Inflammatory macrophage treated with lipopolysaccharide for 1 hour (primary cell): ENCODE measurements around the gene TBX4.

Source experiments
- DNase-seq, 2 donors: peaks; one replicate each; pipeline ENCODE4 v3.0.0-alpha.2; 2020 to 2022

The TBX4 gene

DNA sequence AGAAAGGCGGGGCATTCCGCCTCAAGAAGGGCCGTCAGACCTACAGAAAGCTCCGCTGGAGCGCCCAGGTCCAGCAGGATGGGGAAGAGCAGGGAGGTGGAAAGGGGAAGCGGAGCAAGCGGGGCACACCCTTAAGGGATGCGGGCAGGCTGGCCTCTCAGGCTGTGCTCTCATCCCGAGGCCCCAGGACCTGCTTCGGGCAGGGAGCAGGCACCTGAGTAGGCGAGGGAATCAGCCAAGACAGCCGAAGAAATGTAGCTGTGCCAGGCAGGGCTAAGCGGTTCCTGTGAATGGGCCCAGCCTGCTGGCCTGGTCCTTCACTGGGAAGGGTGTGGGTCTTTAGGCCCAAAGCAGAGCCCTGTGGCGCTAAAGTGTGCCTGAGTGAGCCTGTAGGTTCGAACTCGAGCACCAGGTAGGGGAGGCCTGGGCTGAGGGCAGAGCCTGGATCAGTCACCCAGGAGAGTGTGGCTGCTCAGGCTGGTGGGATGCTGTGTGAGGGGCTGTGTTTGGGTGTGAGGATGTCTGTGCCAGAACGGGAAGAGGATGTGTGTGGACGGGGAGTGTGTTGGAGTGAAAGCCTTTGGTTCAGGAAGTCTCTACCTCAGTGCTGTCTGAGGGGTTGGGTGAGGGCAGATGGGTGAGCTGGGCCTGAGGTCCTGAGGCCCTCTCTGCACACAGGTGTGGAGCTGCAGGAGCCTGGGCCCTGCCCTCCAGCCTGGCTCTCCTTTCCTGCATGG lies 3.3 kb downstream of the TBX4 start:
- no peak for DNase-seq

GRCh38 chr17:61456061-61456681 lies 3.9 kb downstream of the TBX4 start:
- no peak for DNase-seq

DNA sequence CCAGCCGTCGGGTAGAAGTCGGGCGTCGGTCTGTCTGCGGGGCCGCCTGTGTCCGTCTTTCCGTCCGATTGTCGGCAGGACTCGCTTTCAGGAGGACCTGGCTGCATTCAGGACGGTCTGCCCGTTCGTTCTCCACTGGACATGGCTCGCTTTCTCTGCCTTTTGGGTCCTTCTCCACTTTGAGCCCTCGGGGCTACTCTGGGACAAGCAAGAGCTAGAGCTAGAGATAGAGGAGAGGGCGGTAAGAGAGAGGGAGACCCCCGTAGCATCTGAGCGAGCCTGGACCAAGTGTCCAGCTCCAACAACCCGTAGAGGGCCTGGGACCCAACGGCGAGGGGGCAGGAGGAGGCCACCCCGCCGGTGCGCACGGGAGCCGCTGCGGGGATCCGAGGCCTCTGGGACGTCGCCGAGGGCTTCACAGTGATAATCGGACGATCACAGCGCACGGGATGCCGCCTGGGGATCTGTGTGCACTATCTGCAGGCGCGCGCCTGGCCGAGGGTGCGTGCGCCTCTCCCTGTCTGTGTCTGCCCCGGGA lies 4.5 kb downstream of the TBX4 start:
- no peak for DNase-seq

DNA sequence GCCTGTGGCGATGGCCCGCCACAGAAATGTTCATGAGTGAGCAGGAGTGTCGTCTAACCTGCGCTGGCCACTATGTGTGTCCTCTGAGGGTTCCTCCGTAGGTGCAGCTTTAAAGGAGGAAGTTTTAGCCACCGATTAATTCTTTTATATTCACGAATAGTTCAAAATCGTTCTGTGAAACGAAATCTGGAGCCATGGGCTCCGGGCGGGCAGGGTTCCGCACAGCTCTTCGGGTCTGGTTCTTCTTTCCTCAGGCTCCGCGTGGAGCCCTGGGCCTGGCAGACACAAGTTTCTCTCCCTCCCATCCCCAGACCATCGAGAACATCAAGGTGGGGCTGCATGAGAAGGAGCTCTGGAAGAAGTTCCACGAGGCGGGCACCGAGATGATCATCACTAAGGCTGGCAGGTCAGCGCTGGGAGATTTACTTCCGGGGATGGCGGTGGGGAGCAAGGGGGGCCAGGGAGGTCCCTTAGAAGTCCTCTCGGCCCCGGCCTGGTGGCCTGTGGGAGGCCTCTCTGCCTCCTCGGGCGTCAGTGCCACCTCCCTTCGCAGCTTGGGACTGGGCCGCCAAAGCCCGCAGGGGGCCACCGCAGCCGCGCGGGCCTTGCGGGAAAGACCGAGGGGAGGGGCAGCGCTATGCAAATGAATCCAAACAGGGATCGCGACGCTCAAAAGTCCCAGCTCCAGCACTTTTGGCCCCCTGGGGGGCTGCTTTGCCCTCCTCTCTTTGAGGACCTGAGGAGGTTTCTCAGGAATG lies 5.2 kb downstream of the TBX4 start:
- DNase-seq, result no peak

DNA sequence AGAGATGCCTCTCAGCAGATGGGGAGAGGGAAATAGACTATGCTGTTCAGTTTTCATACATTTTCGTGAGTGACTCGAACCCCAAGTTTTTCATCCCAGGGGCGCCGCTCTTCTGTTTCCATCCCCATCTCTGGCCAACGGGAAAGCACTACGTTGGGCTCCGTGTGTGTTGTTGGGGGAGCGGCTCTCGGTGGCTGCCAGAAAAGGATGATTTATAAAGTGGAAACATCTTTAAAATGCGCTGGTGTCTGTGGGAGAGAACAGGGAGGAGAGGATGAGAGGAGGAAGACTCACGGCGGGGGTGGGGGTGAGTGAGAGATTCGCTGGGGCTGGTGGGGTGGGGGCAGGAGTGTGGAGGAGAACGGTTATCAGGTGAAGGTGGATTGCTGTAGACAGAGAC lies 5.8 kb downstream of the TBX4 start:
- DNase-seq, result no peak

DNA sequence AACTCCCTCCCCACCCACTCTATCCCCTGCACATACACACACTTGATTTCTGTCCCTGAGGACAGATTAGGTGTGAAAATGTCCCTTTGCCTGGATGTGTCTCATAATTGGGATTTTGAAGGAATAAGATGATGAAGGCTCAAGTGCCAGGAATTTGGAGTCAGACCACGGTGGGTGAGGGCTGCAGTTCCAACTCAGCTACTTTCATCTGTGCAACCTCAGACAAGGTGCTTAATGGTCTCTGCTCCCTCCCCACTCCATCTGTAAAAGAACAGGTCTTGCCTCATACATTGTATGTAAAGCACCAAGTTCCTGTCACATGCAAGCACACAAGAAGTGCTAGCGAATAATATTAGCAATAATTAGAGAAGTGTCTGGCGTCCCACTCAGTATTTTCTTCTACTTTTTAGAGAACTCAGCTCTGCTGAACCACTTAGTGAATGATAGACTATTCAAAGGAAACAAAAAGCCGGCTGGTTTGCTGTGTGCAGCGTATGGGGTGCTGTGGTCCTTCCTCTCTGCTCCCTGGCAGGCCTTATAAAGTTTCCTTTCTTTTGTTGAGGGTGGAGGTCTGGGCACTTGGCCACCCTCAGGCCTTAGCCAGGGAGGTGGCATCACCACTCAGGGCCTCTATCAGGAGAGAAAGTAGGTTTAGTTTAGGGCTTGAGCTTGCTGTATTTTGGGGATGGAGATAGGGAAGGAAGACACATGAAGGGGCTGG lies 6.4 kb downstream of the TBX4 start:
- peak; percentile 62 to 65 for DNase-seq

DNA sequence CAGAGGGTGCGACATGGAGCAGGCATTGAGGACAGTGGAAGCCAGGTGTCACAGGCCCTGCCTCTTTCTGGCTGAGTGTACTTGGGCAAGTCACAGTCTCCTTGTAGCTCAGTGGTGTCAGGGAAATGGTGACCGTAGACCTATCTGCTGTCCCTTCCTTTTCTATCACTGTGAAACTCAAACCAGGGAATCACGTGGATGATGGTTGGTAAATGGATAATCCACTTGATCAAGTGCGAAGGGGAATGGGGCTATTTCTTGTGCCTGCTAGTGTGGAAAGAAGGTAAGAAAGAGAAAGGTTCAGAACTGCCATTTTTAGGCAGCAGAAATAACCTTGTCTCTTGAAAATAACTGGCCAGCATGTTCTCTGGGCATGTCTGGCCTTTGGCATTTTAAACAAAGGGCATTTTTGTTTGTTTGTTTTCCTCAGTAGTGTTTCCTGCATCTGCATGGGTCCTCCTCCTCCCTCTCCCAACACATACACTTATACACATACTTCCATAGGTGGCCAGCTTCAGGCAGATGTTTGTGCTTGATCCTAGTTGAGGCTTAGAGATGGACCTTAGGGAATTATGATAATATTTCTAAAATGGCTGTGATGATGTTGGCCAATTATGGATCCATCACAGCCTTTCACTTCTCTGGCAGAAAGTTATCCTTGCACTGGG lies 7.1 kb downstream of the TBX4 start:
- no peak for DNase-seq

- DNase-seq, result no peak
Observed at GRCh38 chr17:61459939-61460718, 7.9 kb downstream of the TBX4 start.

- DNase-seq, result no peak
Observed at GRCh38 chr17:61460796-61461585, 8.8 kb downstream of the TBX4 start.

- no peak for DNase-seq
Observed at GRCh38 chr17:61461586-61461966, 9.4 kb downstream of the TBX4 start.

- no peak for DNase-seq
Observed at GRCh38 chr17:61461967-61462718, 9.9 kb downstream of the TBX4 start.

DNA sequence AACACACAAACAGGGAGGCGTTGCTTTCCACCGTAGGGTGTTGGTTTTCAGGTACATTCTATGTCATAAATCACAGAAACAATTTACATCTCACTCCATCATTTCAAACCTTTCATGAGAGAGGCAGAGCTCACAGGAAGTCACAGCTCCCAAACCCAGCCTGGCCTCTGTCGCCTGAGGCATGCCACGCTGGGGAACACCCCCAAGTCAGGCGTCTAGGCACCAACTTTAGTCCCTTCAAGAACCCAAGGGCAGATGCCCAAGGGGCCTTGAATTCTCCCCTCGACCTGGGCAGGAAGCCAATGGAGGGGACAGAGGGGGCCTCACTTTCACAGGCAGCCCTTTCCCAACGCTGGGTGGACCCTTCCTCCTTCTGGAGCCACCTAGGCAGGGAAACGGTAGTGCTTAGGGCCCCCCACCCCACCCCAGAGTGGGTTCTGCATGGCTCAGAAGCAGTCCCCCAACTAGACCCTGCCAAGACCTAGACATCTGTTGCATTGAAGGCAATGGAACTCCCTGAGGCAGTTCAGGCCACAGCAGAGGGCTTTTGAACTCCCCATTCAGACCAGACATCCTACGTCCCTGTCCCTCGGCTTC lies 10.6 kb downstream of the TBX4 start:
- DNase-seq, result no peak

GRCh38 chr17:61463316-61464129 lies 11.3 kb downstream of the TBX4 start:
- no peak for DNase-seq

DNA sequence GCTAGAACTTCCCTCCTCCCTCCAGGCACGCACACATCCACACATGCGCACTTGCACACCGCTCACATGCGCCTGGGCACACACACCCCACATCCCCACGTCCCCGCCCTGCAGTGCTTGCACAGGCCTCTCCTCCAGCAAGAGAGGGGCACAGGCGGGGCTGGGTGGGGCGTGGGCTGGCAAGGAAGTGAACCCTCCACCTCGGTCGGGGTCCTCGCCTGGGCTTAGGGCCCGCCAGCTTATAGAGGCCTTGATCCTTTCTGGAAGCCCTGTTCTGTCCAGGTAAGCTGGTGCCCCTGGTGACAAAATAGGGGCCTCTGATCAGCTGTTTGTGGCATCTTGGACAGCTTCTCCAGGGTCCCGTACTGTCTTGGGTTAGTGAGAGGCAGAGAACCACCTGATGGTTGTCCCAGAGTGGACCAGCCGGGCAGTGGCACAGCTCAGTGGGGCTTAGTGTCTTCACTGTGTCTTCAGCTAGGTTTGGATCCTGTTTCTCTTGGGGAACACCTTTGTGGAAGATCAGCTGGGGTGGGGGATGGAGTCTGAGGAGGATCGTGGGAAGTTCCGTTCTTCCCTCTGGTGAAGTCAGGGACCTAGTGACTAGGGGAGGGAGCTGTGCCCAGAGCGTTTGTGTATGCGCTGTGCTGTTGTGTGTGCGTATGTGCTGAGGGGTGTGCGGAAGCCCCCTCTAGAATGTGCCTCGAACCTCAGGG lies 12.1 kb downstream of the TBX4 start:
- DNase-seq, result no peak

- DNase-seq, result no peak
Observed at GRCh38 chr17:61464843-61465180, 12.6 kb downstream of the TBX4 start.

GRCh38 chr17:61465550-61466237 lies 13.5 kb downstream of the TBX4 start:
- DNase-seq, result no peak

DNA sequence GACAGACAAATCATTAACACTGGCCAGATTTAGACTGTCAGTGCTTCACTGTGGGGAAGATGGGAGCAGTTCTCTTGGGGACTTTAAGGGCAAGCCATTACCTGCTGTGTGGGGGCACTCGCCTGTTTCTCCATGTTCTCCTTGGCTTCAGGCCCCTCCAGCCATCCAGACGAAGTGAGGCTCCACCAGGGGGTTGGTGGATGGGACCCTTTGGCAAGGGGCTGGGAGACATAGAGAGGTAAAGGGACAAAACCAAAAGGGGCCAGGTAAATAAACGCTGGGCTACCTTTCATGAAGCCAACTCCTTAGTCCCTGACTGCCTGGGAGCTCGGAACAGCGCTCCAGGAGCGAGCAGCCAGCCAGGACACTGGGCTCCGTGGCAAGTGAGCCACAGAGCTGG lies 14.0 kb downstream of the TBX4 start:
- no peak for DNase-seq
